ENCODE measurements around the gene ADRA2B.

The ADRA2B gene

DNA sequence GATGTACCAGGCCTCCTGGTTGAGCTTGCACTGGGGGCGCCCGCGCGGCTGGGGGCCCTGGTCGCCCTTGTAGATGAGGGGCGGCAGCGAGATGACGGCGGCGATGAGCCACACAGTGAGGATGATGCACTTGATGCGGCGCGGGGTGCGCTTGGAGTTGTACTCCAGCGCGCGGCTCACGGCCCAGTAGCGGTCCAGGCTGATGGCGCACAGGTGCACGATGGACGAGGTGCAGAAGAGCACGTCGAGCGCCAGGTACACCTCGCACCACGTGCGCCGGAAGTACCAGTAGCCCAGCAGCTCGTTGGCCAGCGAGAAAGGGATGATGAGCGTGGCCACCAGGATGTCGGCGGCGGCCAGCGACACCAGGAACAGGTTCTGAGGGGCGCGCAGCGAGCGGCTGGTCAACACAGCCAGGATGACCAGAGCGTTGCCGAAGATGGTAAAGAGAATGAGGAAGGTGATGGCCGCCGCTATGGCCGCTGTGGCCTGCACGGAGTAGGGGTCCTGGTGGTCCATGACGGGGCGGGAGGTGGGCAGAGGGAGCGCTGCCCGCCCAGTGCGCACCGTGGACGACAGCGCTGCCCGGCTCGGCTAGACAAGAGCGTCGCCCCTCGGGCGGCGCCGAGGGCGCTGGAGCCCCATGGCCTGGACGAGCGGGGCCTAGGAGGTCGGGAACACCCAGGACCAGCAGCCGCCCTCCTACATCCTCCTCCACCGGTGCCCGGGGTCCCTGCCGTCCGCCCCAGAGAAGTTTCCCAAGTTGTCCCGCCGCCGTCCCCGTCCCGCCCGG is 544 bp downstream of the ADRA2B start:
- no peak for DNase-seq

DNA sequence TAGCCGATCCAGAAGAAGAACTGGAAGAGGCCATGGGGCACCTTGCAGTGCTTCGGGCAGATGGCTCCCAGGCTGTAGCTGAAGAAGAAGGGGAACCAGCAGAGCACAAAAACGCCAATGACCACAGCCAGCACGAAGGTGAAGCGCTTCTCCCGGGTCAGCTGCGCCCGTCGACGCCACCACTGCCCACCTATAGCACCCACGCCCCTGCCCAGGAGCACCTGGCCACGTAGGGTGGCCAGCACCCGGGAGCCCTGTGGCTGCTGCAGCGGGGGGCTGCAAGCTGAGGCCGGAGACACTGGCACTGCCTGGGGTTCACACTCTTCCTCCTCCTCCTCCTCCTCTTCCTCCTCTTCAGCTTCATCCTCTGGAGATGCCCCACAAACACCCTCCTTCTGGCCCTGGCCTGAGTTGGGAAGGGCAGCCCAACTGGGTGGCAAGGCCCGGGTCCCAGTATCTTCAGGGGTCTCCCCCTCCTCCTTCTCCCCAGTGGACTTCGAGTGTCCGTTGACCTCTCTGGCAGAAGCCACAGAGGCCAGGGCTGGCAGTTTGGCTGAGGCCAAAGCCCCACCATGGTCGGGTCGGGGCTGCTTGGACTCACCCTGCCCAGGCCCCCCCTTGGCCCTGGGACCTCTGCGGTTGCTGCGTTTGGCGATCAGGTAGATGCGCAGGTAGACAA is 1.3 kb downstream of the ADRA2B start:
- no peak for DNase-seq

DNA sequence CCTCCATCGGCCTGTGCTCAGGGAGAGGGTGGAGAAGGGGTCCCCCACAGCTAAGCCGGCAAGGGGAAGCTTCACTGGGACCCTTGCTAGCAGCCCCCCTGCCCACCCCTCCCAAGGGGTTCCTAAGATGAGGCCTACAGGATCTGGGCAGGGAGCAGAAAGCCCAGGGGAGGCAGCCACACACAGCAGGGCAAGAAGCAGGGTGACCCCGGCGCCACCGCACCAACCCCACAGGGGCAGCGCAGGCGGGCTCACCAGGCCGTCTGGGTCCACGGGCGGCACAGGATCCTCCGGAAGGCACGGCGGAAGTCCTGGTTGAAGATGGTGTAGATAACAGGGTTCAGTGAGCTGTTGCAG is 1.8 kb downstream of the ADRA2B start:
- no peak for DNase-seq

DNA sequence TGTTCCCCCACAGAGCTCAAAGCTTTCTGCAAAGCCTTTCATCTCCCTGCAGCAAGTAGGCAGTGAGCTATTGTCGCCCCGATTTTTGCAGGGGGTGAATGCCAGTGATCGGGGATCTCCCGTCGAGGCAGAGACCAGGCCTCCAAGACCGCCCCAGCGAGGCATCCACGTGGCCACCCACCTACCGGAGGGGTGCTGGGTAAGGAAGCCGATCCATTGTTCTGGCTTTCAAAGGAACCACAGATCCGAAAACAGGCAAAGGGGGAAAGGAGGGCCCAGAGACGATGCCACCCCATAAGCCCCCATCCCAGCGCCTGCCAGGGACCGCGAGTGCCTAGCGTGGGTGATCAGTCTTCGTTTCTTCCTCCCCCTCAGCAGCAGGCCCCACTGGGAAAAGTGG is 2.4 kb downstream of the ADRA2B start:
- no peak for DNase-seq

DNA sequence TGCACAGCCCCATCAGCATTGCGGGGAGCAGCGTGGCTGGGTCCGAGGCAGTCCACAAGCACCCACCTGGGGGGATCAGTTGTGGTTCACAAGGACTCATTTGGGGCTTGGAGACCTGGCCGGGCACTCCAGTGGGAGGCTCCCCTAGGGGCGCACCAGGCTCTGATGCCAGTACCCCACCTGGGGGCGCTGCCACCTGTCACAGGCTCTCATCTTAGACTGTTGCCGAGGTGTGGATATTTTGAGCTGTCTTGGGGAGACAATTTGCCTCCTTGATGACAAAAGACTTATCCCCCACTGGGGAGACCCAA is 3.0 kb downstream of the ADRA2B start:
- no peak for DNase-seq

DNA sequence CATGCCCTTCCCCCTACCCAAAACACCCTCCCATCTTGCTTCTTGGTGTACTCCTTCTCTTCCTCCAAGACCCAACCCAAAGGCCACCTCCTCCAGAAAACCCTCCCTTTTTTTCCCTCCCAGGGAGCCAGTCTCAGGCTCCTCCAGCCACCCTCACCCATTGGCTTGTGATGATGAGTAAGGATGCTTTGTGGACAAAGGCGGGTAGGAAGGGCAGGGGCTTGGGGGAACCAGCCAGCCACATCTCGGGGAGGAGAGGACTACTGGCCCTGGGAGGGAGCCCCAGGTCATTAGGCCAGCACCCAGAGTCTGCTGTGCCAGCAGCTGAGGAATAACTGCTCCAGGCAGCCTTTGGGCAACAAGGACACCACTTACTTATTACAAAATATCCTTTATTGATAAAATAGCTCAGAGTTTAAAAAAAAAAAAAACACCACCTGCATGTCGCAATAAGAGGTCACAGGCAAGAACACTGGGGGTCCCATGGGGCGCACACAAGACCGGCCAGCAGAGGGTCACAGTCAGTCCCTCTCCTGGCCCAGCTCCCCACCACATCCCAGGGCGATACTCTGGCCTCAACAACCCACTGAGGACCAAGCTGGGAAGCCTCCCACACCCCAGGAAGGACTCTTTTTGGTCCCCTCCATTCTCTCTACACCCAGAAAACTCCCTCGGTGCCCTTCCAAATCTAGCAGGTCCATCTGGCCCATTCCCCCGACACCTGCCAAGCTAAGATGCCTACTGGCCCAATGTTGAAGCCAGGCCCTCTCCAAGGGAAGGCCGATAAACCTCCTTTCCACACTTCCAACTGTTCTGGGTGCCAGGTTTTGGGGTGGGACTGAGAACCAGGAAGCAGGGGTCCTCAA is 3.6 kb downstream of the ADRA2B start:
- no peak for DNase-seq

DNA sequence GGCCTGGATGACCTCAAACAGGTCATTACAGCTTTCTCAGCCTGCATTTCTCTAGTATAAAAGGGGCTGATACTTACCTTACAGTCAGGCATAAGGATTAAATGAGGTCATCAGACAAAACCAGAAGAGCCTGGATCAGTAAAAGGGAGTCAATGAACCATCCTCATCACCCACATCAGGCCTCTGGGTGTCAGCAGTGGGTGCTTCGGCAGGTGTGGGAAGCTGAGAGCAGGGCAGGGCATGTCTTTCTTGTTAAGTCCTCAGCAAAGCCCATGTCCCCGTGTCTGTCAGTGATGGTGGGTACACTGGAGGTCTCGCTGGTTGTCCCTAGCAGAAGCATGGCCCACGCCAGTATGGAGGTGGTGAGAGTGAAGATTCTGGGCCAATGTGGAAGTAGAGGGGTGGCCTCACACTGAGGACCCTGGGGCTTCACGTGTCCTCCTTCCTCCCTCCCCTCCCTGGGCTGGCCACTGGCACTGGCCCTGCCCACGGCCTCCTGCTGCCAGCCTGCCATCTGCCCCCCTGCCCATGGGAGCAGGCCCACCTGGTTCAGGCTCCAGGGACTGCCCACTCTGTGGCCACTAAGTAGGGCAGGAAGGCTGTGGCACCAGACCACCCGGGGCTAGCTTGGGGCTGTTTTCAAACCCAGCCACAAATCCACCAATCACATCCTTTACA is 4.4 kb downstream of the ADRA2B start:
- DNase-seq = no peak

DNA sequence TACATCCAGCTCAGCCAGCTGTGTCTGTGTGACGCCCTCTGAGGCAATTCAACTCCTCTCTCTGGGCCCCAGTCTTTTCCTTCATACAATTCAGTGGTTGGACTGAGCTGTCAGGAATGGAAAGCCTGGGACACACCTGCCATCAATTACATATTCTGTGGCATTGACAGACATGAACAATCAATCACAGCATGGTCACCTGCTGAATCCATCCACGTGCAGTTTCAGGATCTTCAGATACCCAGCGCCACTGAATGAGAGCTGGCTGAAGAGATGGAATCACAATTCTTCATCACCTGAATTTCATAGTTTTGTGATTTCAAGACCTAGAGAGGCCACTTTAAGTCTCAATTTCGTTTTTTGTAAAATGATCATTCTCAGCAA is 5.1 kb downstream of the ADRA2B start:
- no peak for DNase-seq

DNA sequence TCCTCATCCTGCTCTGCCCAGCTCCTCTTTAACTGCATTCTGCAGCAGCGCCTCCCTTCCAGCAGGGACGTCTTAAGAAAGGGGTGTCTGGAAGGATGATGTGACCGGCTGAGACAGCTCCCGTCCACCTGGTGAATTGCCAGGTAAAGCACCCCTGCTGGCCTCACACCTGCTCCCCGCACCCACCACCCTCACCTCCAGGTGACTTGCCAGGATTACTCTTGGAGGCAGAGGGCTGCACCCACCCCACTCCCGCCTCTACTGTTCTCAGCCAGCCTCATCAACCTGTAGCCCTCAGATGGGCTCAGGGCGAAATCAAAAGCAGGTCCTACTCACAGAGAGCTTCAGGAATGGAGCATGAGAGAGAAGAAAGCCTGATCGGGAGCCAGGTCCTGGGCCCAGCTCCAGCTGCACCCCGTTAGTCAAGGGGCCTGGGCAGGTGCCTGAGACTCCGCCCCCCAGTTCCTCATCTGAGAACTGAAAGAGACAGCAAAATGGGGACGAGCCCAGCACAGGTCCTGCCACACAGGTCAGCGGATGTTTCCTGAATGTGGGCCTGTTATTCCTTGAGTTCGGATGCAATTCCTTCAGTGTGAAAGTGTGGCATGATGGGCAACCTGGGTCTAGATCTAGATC is 5.6 kb downstream of the ADRA2B start:
- DNase-seq = no peak

DNA sequence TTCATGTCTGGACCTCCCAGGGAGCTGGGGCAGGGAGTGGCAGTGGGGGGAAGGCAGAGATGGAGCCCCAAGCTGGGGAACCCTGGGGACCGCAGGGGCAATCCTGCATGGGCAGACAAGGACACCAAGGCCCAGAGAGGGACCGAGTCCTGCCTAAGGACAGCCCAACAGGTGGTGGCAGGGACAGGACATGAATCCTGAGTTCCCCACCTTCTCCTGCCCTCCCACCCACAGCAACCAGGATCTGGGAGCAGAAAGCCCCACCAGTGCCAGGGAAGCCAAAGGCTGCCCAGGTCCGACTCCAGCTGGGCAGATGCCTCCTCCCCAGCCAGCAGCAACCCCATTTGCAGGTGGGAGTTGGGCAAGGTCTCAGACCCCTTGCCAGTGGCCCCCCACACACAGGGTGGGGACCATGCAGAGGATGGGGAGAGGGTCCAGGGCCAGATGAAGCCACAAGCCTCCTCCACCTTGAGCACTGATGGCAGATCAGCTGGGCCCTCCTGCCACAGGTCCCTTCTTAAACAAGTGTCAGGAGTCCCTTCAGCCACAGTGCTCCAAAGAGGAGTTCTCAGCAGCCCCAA is 6.3 kb downstream of the ADRA2B start:
- DNase-seq = no peak

DNA sequence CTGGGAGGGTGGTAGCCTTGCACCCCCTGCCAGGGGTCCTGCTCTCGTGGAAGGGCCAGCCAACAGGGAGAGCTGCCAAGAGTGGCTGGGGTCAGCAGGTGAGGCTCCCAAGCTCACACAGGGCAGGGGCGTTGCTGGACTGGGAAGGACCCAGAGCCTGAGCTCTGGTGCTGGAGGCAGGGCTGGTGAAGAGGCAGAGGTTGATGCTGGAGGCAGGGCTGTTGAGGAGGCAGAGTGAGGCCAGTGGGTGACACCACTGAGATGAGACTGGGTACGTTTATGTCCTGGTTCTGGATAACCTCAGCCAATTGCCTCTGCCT is 7.0 kb downstream of the ADRA2B start:
- DNase-seq = no peak

DNA sequence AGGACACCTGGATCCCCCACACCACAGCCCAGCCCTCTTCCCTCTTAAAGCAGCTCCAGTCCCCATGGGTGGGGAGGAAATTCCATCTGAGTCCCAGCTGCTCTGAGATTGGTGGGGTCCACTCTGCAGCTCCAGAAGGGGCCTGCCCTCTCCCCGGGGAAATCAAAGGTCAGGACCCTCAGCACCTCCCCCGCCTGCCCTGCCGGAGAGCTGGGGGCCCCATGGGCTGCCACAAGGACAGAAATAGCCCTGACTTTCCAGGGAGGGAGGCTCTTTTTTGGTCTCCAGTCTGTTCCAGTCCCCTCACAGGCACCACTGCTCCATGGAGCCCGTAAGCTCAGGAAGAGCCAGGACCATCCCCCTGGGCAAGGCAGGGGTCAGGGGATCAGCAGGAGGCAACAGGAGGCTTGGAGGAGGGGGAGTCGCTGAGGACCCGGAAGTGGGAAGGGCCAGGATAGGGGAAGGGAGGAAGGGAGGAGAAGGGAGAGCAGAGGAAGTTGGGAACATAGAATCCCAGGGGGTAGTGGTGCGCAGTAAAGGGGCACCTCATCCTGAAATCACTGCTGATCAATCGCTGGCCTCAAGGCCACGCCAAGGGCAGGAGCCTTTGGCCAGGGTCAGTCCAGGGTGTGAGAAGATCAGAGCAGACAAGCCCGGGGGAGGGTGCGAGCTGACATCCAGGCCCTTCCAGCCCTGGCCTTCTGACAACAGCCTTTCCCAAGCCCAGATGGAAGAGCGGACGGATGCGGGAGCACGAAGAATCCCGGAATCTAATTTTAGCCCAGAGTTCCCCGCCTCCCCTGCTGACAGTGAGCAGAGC is 7.6 kb downstream of the ADRA2B start:
- no peak for DNase-seq

DNA sequence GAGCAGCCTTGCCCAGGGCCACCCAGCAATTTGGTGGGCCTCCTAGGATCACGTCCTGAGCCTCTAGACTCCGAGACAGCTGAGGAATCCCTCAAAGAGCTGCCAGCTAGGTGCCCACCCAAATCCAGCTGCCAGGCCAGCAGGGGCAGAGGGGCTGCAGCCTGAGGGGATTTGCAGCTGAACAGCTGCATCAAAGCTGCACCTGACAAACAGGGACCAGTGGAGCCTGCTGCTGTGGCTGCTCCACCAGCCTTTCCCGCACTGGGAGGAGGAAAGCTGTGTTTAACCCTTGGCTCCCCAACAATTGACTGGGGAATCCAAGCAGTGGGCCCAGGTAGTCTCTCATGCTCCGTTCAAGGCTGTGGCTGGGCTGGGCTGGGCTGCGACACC is 8.2 kb downstream of the ADRA2B start:
- no peak for DNase-seq

DNA sequence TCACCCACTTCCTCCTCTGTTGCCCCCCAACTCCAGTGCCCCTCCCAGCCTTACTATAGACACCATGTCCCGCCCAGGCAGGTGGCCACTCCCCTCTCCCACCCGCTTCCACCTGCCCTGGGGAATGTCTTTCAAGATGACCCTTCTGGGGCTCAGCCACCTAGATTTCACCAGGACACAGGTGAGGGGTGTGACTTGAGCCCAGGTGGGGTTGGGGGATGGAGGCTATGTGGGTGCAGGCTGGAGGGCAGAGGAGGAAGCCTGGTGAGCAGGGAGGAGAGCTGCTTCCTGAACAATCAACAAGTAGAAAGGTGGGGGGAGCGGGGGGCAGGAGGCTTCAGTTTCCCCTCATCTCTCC is 8.7 kb downstream of the ADRA2B start:
- DNase-seq = no peak

DNA sequence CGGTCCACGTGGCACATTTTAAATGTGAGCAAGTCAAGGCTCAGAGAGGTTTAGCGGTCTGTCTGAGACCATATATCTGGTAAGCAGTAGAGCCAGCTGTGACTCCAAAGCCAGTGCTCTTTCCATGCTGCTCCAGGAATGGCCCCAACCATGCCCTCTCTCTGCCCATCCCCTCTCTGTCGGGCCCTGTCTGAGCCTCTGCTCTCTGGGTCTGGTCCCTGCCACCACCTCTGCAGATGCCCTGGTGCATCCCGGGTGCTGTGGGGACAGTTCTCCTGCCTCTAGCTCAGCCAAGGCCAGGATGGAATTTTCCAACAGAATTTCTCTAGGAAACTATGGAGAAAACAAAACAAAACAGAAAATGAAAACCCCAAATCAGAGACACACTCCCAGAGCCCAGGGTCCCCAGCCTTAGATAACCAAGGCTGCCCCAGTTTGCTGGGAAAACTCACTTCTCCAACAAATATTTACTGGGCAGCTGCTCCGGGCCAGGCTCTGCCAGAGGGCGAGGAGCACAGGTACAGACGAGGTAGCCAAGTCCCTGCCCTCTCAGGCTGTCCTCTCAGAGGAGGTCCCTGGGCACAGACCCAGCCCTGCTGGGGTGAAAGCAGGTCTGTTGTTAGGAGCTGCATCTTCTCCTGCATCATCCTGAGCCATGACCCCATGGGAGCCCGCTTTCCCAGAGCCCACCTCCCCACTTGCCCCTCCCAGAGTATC is 9.2 kb downstream of the ADRA2B start:
- no peak for DNase-seq

DNA sequence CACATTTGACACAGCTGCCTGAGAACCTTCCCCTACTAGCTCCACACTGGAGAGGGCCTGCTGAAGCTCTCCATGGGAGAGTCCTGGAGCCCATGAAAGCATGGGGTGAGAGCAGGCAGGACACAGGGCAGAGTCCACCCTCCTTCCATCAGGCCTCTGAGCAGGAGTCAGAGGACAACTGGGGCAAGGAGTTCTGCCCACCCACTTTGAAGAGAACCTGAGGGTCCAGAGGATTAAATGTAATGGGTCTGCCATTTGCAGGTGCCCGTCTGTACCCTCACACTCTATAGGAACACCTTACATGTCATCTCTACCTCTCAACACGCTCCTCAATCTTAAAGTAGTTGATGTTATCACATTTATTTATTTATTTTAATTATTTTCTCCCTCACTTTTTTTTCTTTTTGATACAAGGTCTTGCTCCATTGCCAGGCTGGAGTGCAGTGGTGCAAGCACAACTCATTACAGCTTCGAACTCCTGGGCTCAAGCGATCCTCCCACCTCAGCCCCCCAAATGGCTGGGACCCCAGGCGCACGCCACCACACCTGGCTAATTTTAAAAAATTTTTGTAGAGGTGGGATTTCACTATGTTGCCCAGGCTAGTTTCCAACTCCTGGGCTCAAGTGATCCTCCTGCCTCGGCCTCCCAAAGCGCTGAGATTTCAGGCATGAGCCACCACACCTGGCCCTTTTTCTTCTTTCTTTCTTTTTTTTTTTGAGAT is 10.2 kb downstream of the ADRA2B start:
- no peak for DNase-seq

DNA sequence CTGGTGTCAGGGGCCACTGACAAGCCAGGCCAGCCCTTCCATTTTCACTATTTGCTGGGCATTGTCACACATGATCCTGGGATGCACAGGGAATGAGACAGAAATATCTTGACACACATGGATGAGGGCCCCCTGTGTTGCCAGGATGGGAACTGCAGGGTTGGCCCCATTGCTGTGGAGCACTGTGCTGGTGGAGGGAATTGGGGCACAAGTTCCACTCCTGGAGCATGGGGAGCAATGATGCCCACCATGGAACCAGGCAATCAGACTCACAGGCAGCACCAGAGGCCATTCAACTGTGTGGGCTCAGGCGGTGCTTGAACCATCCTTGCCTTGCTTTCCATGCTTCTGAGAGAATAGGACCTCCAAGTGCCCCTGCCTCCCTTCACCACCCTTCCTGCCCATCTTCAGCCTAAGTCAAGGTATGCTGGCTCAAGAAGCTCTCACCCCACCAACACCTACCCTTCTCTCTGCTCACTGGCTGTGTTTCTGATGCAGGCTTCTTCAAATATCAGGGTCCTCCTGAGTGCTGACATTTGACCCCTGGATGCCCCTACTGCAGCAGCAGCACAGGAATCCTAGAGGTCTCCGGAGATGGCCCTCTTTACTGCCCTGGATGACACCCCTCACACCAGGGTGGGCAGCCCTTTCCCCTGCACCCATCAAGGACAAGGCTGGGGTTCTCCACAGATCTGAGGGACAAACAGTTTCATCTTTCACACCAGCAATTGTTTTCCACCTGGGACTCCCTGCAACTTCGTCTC is 11.0 kb downstream of the ADRA2B start:
- DNase-seq = no peak

DNA sequence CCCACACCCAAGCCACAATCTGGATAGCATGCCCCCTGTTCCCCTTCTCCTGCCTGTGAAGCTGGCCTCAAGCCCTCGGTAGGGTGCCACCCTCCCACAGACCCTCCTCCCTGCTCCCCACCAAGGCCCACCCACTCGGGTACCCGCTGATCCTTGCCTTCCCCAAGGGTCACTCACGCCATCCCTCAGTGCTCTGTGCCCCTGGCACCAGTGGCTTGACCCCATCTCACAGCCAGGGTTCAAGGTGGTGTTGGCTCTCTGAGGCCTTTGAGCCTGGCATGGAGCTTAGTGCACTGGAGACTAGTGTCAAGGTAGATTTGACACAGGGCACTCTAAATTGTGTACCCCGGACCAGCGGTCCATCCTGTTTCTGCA is 11.9 kb downstream of the ADRA2B start:
- no peak for DNase-seq

DNA sequence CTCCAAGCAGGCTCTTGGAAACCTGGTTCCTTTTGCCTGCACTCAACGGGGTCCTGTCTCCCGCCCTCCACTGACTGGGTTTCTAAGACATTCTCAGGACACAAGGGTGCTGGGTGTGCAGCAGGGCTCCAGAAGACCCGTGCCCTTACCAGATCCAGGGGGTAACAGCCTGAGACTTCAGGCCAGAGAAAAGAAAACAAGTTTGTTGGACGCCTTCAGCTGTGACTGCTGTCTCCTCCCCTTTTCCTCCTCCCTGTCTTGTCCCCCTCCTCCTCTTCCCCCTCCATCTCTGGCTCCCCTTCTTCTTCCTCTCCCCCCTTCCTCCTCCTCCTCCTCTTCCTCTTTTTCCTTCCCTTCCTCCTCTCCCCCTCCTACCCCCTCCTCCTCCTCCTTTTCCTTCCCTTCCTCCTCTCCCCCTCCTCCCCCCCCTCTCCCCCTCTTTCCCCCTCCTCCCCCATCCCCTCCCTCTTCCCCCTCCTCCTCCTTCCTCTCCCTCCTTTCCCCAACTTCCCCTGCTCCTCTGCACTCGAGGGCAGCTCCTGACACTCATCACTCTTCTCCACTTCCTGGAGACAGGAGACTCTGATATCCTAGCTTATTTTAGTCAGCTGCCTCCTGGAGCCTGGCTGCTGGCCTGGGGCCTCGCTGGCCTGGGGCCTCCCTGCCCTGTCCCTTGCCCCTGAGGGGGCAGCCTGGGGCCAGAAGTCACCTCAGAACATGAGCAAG is 12.4 kb downstream of the ADRA2B start:
- no peak for DNase-seq
